KG1 (cell line): ENCODE measurements around the gene CCDC102A.
"Not testable (repeated sequence)": the region's sequence is repeated elsewhere in the genome, so short reads cannot be mapped to it uniquely, and the experiment has no call there.

Experiments
- DNase-seq: peaks from one replicate; lab custom pipeline; 2025; lab: John Stamatoyannopoulos, UW

Gene CCDC102A

DNA sequence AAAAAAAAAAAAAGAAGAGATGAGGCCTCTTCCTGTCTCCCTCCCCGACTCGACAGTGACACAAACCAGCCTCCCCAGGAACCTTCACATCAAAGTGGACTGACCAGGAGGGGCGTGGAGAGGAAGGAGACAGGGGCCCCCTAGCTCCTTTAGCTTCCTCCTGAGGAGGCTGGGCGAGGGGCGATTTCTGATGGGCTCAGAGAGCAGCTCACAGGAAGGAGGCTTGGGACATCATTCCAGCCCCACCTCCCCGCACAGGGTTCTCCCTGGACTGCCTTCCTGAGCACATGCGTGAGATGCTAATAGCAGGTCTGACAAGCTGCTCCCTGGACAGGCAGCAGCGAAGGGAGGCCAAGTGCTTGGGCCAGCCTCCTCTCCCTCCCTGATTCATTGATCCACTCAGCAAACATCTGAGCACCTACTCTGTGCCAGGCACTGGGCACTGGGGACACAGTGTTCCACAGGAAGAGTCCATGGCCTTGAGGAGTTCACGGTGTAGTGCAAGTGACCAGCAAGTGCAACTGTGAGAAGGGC lies 35.7 kb downstream of the CCDC102A start:
- DNase-seq, result no peak

DNA sequence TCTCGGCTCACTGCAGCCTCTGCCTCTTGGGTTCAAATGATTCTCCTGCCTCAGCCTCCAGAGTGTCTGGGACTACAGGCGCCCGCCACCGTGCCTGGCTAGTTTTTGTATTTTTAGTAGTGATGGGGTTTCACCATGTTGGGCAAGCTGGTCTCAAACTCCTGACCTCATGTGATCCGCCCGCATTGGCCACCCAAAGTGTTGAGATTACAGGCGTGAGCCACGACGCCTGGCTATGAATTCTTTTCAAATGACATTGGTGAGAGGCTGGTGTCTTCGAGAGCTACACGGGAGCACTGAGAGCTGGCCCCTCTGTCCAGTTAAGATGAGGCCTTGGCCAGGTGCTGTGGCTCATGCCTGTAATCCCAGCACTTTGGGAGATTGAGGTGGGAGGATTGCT lies 36.4 kb downstream of the CCDC102A start:
- DNase-seq, result not testable (repeated sequence)

DNA sequence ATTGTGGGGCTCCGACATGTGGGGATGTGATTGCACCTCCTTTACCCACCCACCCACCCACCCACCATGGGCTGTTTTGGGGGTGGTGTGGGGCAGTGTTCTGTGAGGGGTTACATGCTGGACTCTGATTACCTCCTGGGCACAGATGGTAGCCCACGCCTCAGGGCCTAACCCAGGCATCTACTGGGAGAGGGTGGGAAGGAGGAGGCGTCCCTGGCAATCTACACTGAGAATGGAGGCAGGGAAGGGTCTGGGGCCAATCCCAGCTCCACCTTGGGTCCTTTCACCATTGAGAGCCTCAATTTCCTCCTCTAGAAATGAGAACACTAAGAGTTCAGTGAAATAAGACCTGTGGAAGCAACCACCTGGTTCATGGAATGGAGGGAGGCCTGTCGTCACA lies 38.3 kb downstream of the CCDC102A start:
- DNase-seq, result no peak

DNA sequence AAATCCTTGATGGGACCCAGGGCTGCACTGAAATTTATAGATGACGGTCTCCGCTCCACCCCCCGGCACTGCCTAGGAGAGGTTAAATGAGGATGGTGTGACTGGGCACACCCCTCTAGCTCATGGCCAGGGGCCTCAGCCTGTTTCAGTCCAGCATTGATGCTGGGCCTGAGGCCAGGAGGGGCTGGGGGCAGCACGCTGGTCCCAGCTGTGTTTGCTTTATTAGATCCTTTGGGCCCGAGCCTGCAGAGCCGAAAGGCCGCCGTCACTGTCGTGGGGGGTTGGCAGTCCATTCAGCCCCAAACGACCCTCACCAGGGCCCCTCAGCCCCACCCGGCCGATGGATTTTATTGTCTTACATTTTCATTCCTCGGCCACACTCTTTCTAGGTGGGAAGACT lies 39.2 kb downstream of the CCDC102A start:
- no peak for DNase-seq

DNA sequence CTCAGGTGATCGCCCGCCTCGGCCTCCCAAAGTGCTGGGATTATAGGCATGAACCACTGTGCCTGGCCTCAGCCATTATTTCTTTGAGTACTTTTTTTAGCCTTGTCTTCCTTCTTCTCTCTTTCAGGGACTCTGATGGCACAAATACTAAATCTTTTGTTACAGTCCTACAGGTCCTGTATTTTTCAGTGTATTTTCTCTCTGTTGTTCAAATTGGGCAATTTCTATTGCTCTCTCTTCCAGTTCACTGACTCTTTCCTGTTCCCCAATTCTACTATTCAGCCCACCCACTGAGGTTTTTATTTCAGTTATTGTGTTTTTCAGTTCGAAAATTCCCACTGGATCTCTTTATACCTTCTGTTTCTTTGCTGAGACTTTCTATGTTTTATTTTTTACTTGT lies 42.6 kb downstream of the CCDC102A start:
- DNase-seq, result no peak

DNA sequence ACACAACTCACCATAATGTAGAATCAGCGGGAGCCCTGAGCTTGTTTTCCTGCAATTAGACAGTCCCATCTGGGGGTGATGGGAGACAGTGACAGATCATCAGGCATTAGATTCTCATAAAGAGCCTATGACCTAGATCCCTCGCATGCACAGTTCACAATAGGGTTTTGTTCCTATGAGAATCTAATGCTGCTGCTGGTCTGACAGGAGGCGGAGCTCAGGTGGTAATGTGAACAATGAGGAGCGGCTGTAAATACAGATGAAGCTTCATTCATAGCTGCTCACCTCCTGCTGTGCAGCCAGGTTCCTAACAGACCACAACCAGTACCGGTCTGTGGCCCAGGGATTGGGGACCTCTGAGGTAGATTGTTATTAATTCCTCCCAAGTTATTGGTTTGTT lies 47.1 kb downstream of the CCDC102A start:
- no peak for DNase-seq

DNA sequence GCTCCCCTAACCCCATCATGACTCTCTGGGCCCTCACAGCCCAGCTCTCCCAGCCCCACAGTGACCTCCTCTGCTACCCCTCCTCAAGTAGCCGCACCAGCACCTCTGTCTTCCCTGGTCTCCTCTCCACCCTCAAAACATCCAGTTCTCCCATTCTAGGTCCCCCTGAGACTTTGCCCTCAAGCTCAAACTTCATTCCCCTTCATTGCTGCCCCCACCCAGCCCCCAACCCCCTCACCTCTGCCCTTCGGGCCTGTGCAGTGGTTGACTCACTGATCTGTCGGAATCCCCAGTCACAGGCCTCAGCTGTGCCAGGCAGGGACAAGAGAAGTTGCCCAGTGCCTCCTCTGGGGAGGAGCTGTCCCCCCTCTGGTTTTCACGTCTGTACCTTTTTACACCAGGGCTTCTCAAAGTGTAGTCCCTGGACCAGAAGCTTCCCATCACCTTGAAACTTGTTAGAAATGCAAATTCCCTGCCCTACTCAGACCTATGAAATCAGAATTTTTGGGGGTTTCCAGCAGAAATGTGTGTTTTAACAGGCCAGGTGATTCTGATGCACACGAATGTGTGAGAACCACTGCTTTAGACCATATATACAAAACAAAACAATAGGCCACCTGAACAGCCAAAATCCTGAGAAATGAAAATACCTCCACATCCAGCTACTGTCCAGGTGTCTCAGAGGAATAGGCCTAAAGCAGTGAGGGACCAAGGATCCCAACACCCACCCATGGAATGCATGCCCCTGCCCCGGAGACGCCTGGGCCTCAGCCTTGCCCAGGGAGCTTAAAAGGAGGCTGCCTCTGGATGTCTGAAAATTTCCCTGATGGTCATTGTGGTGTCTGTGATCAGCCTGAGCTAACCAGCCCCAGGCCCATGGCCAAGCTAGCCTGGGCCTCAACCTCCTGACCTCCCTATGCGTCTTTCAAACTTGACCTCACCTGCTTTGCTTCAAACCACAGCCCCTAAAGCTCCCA lies 49.2 kb downstream of the CCDC102A start:
- DNase-seq, result no peak

DNA sequence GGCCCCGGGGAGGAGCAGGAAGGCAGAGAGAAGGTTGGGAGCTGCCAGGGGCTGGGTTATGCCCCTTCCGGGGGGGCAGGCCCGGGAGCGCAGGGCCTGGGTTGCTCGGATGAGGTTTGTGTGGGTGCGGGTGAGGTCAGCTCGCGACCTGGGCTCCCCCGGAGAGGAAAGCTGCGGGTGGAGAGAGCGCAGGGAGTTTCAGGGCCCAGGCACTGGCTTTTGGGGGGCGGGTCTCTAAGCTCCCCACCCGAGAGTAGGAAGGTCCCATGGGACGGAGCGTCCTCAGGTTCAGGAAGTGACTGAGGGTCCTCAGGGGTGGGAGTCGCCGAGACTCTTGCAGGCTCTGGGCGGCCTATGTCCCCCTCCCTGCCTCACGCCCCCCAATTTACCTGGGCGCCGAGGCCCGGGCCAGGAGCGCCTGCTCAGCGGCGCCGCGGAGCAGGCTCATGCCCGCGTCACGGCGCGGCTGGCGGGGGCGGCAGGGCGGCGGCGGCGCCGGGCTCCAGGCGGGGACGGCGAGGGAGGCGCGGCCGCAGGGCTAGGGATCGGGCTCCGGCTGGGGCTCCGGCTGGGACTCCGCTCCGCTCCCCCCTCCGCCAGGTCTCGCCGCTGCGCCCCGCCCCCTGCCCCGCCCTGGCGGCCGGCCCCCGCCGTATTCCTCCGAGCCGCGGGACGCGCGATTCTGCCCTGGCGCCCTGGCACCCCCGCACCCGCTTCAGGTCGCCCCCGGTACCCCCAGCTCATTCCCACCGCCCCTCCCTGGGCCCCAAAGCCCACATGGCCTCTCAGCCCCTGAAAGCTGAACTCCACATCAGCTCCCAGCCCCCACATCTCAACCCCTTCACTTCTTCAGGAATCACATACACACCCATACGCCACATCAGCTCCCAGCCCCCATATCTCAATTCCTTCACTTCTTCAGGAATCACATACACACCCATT lies 50.2 kb downstream of the CCDC102A start, which contains the start of gene DOK4:
Gene DOK4 (minus strand): TSS at position 578 of the 942 bp plus-strand sequence. CDS start 6,986 bp downstream, outside the sequence.
- peak; percentile 39 for DNase-seq

DNA sequence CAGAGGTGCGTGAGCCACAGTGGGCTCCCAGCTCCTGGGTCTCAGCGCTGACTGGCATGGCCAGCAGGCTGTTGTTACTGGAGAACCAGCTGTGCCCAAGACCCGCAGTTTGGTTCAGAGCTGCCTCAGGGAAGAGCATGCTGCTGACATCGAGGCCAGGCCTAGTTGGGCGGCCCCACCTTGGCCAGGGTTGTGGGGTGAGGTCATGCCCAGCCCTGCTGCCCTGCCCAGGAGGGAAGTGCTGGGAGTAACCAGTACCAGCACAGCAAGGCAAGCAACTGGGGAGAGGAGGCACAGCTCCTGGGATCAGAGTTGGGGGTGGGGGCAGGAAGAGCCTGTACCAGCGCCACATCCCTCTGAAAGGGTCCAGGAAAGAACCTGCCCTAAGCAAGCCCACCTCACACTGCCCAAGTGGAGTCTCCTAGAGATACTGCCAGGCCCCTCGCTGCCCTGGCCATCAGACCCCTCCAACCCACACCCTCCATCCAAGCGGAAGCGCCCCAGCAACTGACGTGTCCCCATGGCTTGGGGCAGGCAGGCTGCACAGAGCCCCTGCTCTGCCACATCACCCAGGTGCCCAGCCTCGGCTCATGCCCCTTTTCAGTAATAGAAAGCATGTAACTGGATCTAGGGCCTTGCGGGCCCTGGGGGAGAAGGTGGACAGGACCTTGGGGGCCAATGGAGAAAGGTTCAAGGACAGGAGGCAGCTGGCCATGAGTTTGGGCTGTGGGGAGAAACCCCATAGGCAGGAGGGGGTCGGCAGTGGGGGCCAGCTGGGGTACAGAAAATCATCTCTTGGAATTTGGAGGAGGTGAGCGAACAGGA lies 51.1 kb downstream of the CCDC102A start:
- DNase-seq, result no peak

DNA sequence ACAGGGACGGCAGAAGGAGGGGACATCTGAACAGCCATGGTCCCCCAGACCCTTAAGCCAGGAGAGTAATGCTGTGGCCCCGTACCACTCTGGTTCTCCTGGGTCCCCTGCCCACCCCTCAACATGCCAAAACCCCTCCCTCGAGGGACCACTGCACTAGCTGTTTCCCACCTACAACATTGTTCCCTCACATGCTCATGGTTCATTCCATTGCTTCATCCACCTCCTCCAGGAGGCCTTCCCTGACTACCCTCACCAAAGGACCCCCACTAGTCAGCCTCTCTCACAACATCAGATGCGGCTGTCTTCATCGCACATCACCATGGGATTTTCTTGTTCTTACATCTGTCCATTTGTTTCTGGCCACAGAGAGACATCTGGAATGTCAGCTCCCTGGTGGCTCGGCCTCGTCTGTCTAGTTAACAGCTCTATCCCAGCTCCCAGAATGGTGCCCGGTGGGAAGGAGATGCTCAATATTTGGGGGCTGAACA lies 51.8 kb downstream of the CCDC102A start:
- DNase-seq, result no peak

DNA sequence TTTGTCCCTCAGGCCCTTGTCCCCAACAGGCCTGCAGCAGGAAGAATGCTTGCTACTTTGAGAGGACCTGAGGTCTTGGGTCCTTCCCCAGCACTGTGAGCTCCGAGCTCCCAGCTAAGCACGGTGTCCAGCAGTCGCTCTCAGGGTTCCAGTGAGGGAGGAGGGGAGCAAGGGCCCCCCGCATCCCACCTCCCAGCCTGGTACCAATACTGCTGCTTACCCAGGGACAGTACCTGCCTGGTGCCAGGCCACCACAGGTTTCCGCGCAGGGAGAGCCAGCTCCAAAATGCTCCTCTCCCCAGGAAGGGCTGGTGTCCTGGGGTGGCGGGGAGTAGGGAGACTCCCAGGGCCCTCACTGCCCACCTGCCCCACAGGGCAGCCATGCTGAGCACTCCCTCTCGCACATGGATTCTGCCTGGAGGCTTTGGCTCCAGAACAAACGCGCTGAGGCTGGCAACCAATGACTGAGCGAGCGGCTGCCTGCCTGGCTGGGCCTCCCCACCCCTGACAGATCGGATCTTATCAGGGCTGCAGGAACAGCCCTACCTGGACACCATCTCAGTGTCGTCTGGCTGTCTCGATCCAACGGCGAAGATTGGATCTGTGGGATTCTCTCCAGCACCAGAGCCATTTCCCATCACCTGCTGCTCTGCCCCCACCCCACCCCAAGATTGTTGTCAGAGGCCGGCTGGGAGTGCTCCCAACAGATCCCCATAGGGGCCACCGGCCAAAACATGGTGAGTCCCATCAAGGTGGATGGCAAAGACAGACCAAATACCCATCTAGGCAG lies 52.5 kb downstream of the CCDC102A start:
- no peak for DNase-seq

DNA sequence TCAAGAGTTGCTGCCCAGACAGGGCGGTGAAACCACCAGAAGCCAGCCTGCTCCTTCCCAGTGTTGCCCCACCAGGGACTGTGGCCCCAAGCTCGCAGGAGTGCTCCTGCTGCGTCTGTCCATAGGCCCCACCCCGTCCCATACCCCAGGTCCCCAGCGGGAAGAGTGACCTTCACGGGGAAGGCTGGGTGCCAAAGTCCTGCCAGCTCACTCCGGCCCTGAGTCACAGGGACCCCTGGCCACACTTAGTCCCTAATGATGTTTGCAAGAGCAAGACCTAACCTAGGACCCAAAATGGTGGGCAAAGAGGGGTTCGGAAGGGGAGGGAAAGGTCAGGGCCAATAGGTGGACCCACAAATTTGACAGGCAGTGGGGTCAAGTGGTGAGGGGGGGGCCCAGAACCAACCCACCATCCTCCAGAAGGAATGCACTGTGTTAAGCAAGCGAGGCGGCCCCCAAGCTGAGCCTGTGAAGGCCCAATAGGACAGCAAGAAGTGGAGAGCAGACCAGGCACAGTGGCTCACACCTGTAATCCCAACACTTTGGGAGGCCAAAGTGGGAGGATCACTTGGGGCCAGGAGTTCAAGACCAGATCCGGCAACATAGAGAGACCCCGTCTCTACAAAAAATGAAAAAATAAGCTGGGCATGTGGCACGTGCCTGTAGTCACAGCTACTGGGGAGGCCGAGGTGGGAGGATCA lies 53.4 kb downstream of the CCDC102A start:
- no peak for DNase-seq

DNA sequence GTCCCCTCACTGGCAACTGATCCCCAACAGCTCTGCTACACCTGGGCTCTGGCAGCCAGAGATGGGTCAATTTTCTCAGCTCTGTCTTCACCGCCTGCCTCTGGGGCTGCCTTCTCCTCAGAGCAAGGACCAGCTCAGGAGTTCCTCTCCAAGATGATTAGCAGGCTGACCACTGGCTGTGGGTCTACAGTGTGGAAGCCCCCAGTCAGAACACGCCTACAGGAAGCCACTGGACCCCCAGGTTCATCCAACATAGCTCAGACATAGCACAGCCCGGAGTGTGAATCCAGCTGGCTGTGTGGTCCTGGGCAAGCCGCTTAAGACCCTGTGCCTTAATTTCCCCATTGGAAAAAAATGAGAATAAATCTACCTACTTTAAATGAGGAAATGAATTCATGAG lies 55.0 kb downstream of the CCDC102A start:
- DNase-seq, result no peak

DNA sequence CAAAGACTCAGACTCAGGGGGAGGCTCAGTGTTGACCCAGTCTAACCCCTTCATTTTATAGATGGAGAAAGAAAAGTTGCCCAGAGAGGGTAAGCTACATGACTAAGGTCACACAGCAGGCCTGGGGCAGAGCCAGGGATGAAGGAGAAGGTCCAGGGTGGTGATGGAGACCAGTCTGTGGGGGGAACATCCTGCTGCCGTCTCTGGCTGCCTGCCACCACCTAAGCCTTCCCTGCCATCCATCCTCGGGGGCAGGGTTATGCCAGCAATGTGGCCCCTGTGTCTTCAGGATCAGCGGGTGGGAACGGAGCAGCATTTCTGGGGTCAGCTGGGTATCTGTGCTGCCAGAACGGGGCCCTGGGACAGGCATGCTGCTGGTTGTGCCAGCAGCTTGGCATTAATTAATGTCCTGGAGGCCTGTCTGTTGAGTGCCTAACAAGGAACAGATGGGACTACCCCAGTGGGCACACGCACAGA lies 55.6 kb downstream of the CCDC102A start:
- no peak for DNase-seq

DNA sequence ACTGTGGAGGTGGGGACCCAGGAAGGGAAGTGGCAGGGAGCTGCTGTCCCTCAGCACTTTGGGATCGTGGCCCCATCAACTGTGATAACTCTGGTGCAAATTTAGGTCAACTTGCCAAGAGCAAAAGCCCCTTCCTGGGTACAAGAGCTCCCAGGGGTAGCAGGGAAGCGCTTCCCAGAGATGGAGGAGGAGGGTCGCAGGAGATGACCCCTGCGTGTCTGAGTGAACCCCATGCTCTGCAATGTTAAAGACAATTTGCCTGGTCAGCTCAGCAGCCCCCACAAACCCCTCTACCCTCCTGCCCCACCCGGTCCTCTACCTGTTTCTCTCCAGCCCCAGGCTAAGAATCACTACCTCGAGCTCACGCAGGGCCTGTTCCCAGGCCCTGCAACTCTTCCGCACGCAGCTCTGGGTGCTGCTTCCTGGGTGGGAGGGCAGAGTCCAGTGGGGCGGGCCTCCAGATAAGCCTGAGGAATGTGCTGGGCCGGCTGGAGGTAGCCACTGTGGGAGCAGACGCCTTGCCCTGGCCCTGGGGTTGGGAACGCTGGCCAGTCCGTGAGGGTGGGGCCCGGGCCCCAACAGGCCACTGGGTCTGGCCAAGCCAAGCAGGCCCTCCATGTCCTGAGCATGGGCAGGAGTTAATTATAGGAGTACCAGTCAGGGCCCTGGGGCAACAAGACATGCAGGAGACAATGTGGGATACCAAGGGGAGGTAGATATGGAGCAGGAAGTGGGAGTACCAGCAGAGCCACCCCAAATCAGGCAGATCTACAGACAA lies 56.2 kb downstream of the CCDC102A start:
- no peak for DNase-seq

DNA sequence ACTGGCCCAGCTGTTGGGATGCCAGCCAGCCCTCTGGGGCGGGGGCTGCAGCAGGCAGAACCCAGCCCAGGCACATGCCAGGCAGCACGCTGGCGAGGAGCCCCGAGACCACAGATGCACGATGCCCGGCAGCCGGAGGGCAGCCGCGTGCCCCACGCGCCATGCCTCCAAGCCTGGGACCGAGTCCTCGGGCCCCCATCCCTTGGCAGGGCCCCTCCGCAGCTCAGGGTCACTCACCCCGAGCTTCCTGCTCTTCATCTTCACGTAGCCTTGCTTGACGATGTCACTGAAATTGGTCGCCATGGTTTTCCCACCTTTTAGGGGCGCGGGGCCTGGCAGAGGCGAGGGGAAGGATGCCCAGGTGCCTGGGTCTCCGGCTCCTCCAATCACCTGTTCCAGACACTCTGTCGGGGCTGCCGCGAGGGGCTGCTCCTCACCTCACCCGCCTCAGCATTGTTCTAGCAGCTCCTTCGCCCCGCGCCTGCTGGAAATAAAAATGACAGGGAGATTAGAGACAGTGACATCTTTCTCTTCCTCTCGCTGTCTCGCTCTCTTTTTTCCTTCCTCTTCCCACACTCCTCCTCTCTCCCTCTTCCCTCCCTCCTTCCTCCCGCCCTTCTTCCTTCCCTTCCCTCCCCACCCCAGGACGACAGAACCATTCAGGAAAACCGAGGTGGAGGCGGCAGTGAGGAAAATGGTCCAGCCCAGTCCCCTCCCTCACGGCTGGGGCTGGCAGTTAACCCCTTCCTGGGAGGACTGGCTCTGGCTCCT lies 57.0 kb downstream of the CCDC102A start:
- DNase-seq, result no peak

DNA sequence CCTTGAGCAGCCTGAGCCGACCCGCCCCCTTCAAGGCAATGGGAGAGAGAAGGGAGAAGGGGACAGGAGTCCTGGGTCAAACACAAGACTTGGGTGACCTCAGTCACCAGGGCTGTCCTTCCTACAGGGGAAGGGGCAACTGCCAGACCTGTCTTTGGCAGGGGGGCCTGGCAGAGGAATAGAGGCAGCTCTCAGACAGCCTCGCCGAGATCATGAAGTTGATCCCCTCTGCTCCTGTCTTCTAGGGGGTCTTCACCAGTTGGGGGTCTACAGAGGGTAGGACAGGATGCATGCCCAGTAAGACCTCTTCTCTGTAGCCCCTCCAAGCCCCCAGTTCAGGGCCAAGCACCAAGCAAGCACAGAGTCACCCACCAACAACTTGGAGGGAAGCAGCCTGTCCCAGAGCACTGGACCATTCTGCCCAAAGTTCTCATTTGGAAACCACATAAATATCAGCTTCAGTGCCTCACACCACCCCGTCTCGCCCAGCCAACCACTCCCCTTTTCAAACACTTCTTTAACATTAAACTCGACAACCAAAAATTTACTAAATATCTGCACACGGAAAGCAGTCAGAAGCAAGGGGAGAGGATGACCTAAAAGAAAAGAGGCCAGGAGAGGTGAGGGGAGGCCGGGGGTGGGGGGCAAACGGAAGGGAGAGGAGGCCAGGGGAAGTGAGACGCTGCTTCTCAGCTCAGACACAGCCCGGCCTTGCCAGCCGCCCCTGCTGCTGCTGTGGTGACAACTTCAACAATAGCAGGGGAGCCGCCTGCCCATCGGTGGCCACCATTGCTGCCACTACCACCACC lies 57.8 kb downstream of the CCDC102A start:
- no peak for DNase-seq
